Activated naive CD4-positive, alpha-beta T cell treated with anti-CD3 and anti-CD28 coated beads, Interleukin-2, amount 10 ng/mL, durations not matched to agents 5 hours and 36 hours (primary cell): ENCODE measurements around the gene RGP1. TPM values are rescaled to one million over a fixed set of nuclear protein-coding genes. Genes with fewer than 3 reads are reported as not detected.

Source experiments
- microRNA-seq: library from miRNA; unstranded; fragments of <30 nt; microRNA quantifications from one replicate; pipeline ENCODE4 v1.2.0, GENCODE V29; 2022; ENCODE audit warnings: borderline microRNAs expressed, borderline replicate concordance
- total RNA-seq, 2 experiments: library from RNA; stranded (reverse); gene quantifications; one replicate each; pipeline ENCODE4 v1.2.3, GENCODE V29; 2021

Gene RGP1
- 10 to 100 TPM; 28.1 to 28.8 TPM for total RNA-seq

GRCh38 chr9:35748858-35749514 is at the start of gene RGP1, which contains the start of gene GBA2:
Gene RGP1, plus strand, starts transcription at chr9:35749287. Its CDS starts 469 bp downstream, at chr9:35749756.
Gene GBA2, minus strand, starts transcription at chr9:35749228. Its CDS starts 524 bp downstream, at chr9:35748704.

GRCh38 chr9:35732185-35732799 is 16.8 kb upstream of the RGP1 start, which contains the start of the genes CREB3 and TLN1:
Gene CREB3, plus strand, starts transcription at chr9:35732666. Its CDS starts 107 bp downstream, at chr9:35732773.
Gene TLN1, minus strand, starts transcription at chr9:35732195. Its CDS starts 6,501 bp downstream, at chr9:35725694.

GRCh38 chr9:35754264-35754663 is 5.2 kb downstream of the RGP1 start, which contains the start of gene MSMP:
Gene MSMP, minus strand, starts transcription at chr9:35754276. Its CDS starts 147 bp downstream, at chr9:35754129.

GRCh38 chr9:35791297-35791921 is 42.3 kb downstream of the RGP1 start, which contains the start of gene NPR2:
Gene NPR2, plus strand, starts transcription at chr9:35791591. Its CDS starts 818 bp downstream, at chr9:35792409.

Small RNAs within 50 kb of the gene (microRNA-seq; reads per million reads assigned to microRNA genes)
- gene MIR6852 (1.9 reads per million), gene MIR6853 (not detected)

Other genes starting within 250 kb of the RGP1 start
- gene TESK1, start 144.0 kb upstream of the RGP1 start, total RNA-seq, result 10 to 100 TPM; 33.8 to 35.3 TPM
- gene CD72, start 130.9 kb upstream of the RGP1 start, total RNA-seq, result 1 to 10 TPM; 6.1 to 6.7 TPM
- gene SIT1, start 98.4 kb upstream of the RGP1 start, total RNA-seq, result 100 to 1,000 TPM; 191 to 193 TPM
- gene RMRP, start 91.3 kb upstream of the RGP1 start, total RNA-seq, result over 10,000 TPM in 1 of 2 experiments, 1,000 to 10,000 TPM in 1; 9,431 to 11,936 TPM
- 10 to 100 TPM; 34.3 to 37.9 TPM for gene CCDC107, start 91.0 kb upstream of the RGP1 start, total RNA-seq
- 10 to 100 TPM; 13.8 to 14.5 TPM for gene ARHGEF39, start 84.1 kb upstream of the RGP1 start, total RNA-seq
- gene CA9, start 75.4 kb upstream of the RGP1 start, total RNA-seq, result under 1 TPM in 1 of 2 experiments, not detected in 1; 0.24 TPM
- gene TPM2, start 59.4 kb upstream of the RGP1 start, total RNA-seq, result 10 to 100 TPM; 14.9 to 17.2 TPM
- 100 to 1,000 TPM; 332 to 348 TPM for gene TLN1, start 17.1 kb upstream of the RGP1 start, total RNA-seq
- 10 to 100 TPM; 17.9 to 18.1 TPM for gene CREB3, start 16.6 kb upstream of the RGP1 start, total RNA-seq
- gene GBA2, start 59 bp upstream of the RGP1 start, total RNA-seq, result 10 to 100 TPM; 53.8 to 55.3 TPM
- not detected for gene MSMP, start 5.0 kb downstream of the RGP1 start, total RNA-seq
- gene NPR2, start 42.3 kb downstream of the RGP1 start, total RNA-seq, result 10 to 100 TPM in 1 of 2 experiments, 1 to 10 TPM in 1; 8.6 to 10.5 TPM
- 1 to 10 TPM; 1.3 to 1.8 TPM for gene SPAG8, start 63.0 kb downstream of the RGP1 start, total RNA-seq
- gene HINT2, start 65.8 kb downstream of the RGP1 start, total RNA-seq, result 10 to 100 TPM; 59.6 to 61.1 TPM
- gene FAM221B, start 79.4 kb downstream of the RGP1 start, total RNA-seq, result not detected
- 1 to 10 TPM; 2.7 to 3.0 TPM for gene TMEM8B, start 79.9 kb downstream of the RGP1 start, total RNA-seq
- gene OR13J1, start 121.1 kb downstream of the RGP1 start, total RNA-seq, result not detected
- not detected for gene HRCT1, start 156.9 kb downstream of the RGP1 start, total RNA-seq
- gene SPAAR, start 160.2 kb downstream of the RGP1 start, total RNA-seq, result not detected
- not detected for gene OR2S2, start 208.9 kb downstream of the RGP1 start, total RNA-seq